MCF 10A (cell line): ENCODE data around the gene MIS18A. TPM values are rescaled to one million over a fixed set of nuclear protein-coding genes. Genes with fewer than 3 reads are reported as not detected.

Source experiments
- BruUV-seq: library from RNA; stranded (reverse); fragments of 400-500 nt; replicated peaks from 2 replicates; lab custom pipeline; 2021; lab: Mats Ljungman, UMichigan
- CTCF ChIA-PET: fragments of 300-600 bp; sonication (Branson Sonifier 250); formaldehyde crosslinking; extraction: SDS; loops from one replicate; lab custom pipeline; 2021; ENCODE audit warnings: antibody characterized with exemption, inconsistent platforms; lab: Yijun Ruan, JAX
- POLR2A ChIA-PET: fragments of 300-600, 350-650 bp; sonication (Branson Sonifier 250); formaldehyde crosslinking; extraction: SDS; loops from one replicate; lab custom pipeline; 2020; ENCODE audit warnings: antibody characterized with exemption, inconsistent platforms; lab: Yijun Ruan, JAX
- DNase-seq: peaks from one replicate; pipeline ENCODE4 v3.0.0-alpha.2; 2018; ENCODE audit not compliant: unreplicated experiment
- H3K27ac Mint-ChIP-seq: one replicate; pipeline ENCODE4 v1.8.0; 2022; ENCODE audit warnings: mild to moderate bottlenecking, low read depth, mixed read lengths; ENCODE audit not compliant: unreplicated experiment
- H3K27me3 Mint-ChIP-seq: one replicate; pipeline ENCODE4 v1.8.0; 2022; ENCODE audit warnings: mixed read lengths; ENCODE audit not compliant: insufficient read depth, unreplicated experiment
- H3K36me3 Mint-ChIP-seq: one replicate; pipeline ENCODE4 v1.8.0; 2022; ENCODE audit warnings: mild to moderate bottlenecking, moderate library complexity, mixed read lengths; ENCODE audit not compliant: insufficient read depth, unreplicated experiment
- H3K4me1 Mint-ChIP-seq: one replicate; pipeline ENCODE4 v1.8.0; 2022; ENCODE audit warnings: mixed read lengths; ENCODE audit not compliant: insufficient read depth, unreplicated experiment
- H3K4me3 Mint-ChIP-seq: one replicate; pipeline ENCODE4 v1.8.0; 2022; ENCODE audit warnings: mild to moderate bottlenecking, moderate library complexity, mixed read lengths; ENCODE audit not compliant: unreplicated experiment
- H3K9me3 Mint-ChIP-seq: one replicate; pipeline ENCODE4 v1.8.0; 2022; ENCODE audit warnings: mixed read lengths; ENCODE audit not compliant: unreplicated experiment
- intact Hi-C: fragments of 100-400 bp; cut with micrococcal nuclease; formaldehyde crosslinking; loops from 2 replicates; pipeline ENCODE4 v1.14.1; 2022
- total RNA-seq: library from RNA; stranded (reverse); gene quantifications from 2 replicates; pipeline ENCODE4 v1.2.3, GENCODE V29; 2022
- TF ChIP-seq, protein P1 (sequence below): fragments of 200-600 bp; IDR thresholded peaks from one replicate; pipeline ENCODE4 v1.8.0; 2022; ENCODE audit warnings: antibody characterized with exemption, mild to moderate bottlenecking; ENCODE audit not compliant: unreplicated experiment

The MIS18A gene
- total RNA-seq, 1 experiment from 2014 or later = 14.0 TPM

DNA sequence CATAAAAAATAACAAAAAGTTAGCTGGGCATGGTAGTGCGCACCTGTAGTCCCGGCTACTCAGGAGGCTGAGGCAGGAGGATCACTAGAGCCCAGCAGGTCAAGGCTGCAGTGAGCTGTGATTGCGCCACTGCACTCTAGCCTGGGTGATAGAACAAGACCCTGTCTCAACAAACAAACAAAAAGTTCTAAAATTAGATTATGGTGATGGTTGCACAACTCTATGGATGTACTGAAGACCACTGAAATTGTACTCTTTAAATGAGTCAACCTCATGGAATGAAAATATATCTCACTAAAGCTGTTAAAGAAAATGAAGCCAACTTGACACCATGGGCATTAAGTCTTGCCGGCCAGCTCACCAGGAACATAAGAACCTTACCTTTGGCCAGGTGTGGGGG is 28.9 kb upstream of the MIS18A start:
- Mint-ChIP-seq H3K36me3 (peaks cover 49% of the 10 kb centered on the region), H3K4me1 (no peaks in the 10 kb centered on the region), H3K27ac (no peak overlapping the region), H3K4me3 (no peak overlapping the region), H3K9me3 (no peaks in the 10 kb centered on the region), H3K27me3 (no peaks in the 10 kb centered on the region)
- DNase-seq = peak; percentile 25
- intact Hi-C loops = no loop called here
- TF ChIP-seq, protein P1, sequence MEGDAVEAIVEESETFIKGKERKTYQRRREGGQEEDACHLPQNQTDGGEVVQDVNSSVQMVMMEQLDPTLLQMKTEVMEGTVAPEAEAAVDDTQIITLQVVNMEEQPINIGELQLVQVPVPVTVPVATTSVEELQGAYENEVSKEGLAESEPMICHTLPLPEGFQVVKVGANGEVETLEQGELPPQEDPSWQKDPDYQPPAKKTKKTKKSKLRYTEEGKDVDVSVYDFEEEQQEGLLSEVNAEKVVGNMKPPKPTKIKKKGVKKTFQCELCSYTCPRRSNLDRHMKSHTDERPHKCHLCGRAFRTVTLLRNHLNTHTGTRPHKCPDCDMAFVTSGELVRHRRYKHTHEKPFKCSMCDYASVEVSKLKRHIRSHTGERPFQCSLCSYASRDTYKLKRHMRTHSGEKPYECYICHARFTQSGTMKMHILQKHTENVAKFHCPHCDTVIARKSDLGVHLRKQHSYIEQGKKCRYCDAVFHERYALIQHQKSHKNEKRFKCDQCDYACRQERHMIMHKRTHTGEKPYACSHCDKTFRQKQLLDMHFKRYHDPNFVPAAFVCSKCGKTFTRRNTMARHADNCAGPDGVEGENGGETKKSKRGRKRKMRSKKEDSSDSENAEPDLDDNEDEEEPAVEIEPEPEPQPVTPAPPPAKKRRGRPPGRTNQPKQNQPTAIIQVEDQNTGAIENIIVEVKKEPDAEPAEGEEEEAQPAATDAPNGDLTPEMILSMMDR = no peak
- ChIA-PET CTCF (interaction anchor here (0.6 to 1.8 kb wide), 4 partner anchors 11 to 633 kb away, joined by 3 to 5 read pairs (median 4); no protein-coding TSS in a partner anchor), POLR2A (no interaction called here)
- no TSS peak for BruUV-seq

DNA sequence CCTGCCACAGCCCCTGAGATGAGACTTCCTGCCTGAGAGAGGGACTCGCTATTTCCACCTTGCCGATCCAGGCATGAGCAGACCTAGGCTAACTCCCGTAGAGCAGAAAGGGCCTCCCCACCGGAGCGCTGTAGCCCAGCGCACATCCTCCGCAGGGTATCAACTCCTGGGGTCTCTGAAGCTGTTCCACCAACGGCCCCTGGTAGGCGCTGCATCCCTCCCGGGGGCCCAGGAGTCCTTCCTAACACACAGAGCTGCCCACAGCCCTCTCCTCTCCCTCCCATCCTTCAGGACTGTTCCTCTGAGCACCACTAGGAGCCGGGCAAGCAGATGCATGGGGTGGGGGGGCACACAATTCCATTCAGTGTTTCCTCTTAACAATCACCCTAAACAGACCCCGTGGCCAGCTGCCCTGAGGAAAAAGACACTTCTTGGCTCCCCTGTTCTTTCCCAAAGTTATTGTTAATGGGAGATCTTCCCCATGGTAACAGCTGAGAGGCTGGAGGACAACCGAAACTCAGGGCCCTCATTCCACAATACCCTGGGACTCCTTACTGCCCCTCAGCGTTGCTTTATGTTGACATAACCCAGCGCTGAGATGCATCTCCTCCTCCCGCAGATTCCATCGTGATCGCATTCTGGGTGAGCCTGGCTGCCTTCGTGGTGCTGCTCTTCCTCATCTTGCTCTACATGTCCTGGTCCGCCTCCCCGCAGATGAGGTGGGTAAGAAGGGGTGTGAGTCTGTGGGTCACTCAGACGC is 27.4 kb upstream of the MIS18A start:
- no peaks in the 10 kb centered on the region for H3K9me3 Mint-ChIP-seq
- CTCF ChIA-PET = interaction anchor here (0.6 kb wide), 1 partner anchor 80 kb away, joined by 4 read pairs; no protein-coding TSS in a partner anchor

DNA sequence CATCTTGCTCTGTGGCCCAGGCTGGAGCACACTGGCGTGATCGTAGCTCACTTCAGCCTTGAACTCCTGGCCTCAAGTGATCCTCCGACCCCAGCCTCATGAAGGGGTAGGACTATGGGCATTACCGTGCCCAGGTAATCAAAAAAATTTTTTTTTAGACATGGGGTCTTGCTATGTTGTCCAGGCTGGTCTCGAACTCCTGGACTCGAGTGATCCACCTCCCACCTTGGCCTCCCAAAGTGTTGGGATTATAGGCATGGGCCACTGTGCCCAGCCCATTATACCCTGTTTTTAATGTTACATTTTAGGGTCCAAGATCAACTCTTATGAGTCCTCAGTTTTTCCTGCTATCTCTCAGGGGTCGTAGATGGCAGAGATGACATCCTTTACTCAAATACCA is 26.1 kb upstream of the MIS18A start:
- BruUV-seq = no TSS peak
- Mint-ChIP-seq H3K4me3 (no peak overlapping the region), H3K4me1 (no peaks in the 10 kb centered on the region), H3K9me3 (no peaks in the 10 kb centered on the region), H3K36me3 (peaks cover 49% of the 10 kb centered on the region), H3K27me3 (no peaks in the 10 kb centered on the region), H3K27ac (no peak overlapping the region)
- no peak for DNase-seq
- CTCF ChIA-PET = no interaction called here
- intact Hi-C loops = no loop called here
- TF ChIP-seq, protein P1 = no peak
- POLR2A ChIA-PET = no interaction called here

More for the DNA sequence above, 27.4 kb upstream of the MIS18A start:
- Mint-ChIP-seq H3K27ac (peak overlapping the region; percentile 27), H3K4me3 (no peak overlapping the region), H3K36me3 (peaks cover 47% of the 10 kb centered on the region), H3K4me1 (no peaks in the 10 kb centered on the region), H3K27me3 (no peaks in the 10 kb centered on the region)
- POLR2A ChIA-PET = interaction anchor here (0.6 kb wide), 1 partner anchor 86 kb away, joined by 3 read pairs; no protein-coding TSS in a partner anchor
- TF ChIP-seq, protein P1 = peak; percentile 13
- no peak for DNase-seq
- intact Hi-C loops = no loop called here
- no TSS peak for BruUV-seq

DNA sequence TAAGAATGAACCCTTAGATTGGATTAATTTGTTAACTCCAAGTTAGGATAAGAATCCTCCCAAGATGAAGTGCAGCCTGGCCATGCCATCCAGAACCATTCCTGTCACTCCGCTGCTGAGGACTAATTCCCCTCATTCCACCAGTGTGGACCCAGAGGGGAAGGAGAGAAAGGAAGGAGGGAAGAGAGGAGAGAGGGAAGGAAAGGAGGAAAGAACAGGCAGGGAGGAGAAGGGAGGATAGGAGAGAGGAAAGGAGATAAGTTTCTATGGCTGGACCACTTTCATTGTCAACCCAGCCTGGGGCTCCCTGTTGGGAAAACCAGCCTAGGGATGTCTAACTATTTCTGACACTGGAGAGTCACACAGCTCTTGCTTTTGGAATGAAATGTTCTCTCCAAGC is 24.5 kb upstream of the MIS18A start:
- Mint-ChIP-seq H3K4me3 (no peak overlapping the region), H3K27ac (peak overlapping the region; percentile 37), H3K27me3 (no peaks in the 10 kb centered on the region), H3K4me1 (no peaks in the 10 kb centered on the region), H3K9me3 (no peaks in the 10 kb centered on the region), H3K36me3 (peaks cover 51% of the 10 kb centered on the region)
- no peak for DNase-seq
- no TSS peak for BruUV-seq
- intact Hi-C loops = no loop called here
- TF ChIP-seq, protein P1 = no peak
- POLR2A ChIA-PET = interaction anchor here (0.6 kb wide), 1 partner anchor 298 kb away, joined by 3 read pairs; no protein-coding TSS in a partner anchor
- CTCF ChIA-PET = interaction anchor here (0.6 kb wide), 1 partner anchor 19 kb away, joined by 3 read pairs; no protein-coding TSS in a partner anchor
